GM13977 (cell line): ENCODE measurements around the gene MCCC1.
A peak's percentile ranks its signal among the peaks of the same experiment; 100 is the strongest.

Source experiments
- DNase-seq: peaks from one replicate; pipeline ENCODE4 v3.0.0; 2012; ENCODE audit warnings: low spot score
- in situ Hi-C: fragments of 300-500 bp; cut with MboI; formaldehyde crosslinking; loops from one replicate; pipeline ENCODE4 v1.12.0; 2022; ENCODE audit warnings: low sequenced_read_pairs, low pct_unique_long_range_greater_than_20kb, mixed read lengths, inconsistent platforms; ENCODE audit not compliant: unreplicated experiment
- TF ChIP-seq, protein P1 (sequence below): IDR thresholded peaks from 2 replicates; pipeline ENCODE4 v1.5.1; 2012; ENCODE audit warnings: mild to moderate bottlenecking, control low read depth; ENCODE audit not compliant: insufficient read depth; ENCODE audit errors: extremely low read depth, missing control alignments

The MCCC1 gene

DNA sequence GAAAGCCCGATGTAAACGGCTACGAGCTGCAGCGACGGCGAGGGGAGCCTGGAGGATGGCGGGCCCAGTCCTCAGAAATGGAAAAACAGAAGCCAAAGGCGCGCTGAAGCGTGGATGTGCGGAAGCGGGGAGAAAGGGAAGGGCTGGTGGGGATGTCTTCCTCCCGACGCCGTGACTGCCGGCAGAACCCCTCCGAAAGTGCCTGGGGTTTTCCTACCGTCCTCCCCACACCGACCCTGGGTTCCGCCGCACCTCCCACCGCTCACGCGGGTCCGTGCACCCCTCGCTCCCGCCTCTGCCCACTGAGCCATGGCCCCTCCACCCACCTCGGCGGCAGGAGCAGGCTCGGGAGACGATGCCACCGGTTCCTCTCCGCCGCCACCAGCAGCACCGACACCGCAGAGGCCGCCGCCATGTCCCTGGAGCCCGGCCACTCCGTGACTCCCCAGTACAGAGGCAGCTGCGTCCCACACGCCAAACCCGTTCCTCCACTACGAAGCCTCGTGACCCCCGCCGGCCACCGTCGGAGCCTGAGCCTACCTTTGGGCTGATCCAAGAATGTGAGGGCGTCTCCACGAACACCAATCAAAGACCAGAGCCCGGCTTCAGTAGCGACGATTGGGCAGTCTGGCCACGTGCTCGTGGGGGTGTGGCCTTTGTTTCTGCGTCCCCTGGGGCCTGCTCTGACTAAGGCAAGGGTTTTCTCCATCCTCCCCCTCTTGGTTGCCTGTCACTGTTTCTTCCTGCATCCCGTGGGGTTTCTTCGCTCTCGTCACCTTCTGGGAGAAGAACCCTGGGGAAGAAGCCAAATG, at the start of gene MCCC1:
MCCC1 (minus strand) TSS at position 471 of the 812 bp plus-strand sequence; CDS start at position 415, 56 bp downstream.
- in situ Hi-C loops, result no loop called here
- peak; percentile 97 for DNase-seq
- TF ChIP-seq, protein P1, sequence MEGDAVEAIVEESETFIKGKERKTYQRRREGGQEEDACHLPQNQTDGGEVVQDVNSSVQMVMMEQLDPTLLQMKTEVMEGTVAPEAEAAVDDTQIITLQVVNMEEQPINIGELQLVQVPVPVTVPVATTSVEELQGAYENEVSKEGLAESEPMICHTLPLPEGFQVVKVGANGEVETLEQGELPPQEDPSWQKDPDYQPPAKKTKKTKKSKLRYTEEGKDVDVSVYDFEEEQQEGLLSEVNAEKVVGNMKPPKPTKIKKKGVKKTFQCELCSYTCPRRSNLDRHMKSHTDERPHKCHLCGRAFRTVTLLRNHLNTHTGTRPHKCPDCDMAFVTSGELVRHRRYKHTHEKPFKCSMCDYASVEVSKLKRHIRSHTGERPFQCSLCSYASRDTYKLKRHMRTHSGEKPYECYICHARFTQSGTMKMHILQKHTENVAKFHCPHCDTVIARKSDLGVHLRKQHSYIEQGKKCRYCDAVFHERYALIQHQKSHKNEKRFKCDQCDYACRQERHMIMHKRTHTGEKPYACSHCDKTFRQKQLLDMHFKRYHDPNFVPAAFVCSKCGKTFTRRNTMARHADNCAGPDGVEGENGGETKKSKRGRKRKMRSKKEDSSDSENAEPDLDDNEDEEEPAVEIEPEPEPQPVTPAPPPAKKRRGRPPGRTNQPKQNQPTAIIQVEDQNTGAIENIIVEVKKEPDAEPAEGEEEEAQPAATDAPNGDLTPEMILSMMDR, result no peak

DNA sequence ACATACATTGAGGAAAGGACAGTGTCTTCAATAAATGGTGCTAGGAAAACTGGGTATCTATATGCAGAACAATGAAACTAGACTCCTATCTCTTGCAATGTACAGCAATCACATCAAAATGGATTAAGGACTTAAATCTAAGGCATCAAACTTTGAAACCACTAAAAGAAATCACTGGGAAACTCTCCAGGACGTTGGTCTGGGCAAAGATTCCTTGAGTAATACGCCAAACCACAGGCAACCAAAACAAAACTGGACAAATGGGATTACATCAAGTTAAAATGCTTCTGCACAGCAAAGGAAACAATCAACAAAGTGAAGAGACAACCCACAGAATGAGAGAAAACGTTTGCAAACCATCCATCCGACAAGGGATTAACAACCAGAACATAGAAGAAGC, 48.8 kb upstream of the MCCC1 start:
- in situ Hi-C loops, result no loop called here
- TF ChIP-seq, protein P1, result no peak
- DNase-seq, result no peak

- in situ Hi-C loops, result no loop called here
- DNase-seq, result no peak
- TF ChIP-seq, protein P1, result no peak
These were observed 45.1 kb upstream of the MCCC1 start for GRCh38 chr3:183144363-183144762.

DNA sequence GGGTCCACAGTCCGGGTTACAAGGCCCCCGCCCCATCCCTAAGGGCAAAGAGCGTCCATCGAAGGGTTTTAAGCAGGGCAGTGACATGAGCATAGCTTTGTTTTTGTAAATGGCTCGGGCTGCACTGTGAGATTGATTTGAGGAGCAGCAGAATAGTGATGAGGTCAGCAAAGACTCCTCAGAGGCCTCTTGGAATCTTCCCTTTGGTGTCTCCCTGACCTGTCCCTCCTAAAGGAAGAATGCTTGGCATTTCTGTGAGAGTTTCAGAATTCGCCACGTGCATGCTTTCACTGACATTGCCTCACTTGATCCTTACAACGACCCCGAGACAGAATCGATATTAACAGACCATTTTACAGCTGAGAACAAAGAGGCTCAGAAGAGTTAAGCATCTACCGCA, 42.9 kb upstream of the MCCC1 start:
- TF ChIP-seq, protein P1, result no peak
- in situ Hi-C loops, result no loop called here
- DNase-seq, result no peak

DNA sequence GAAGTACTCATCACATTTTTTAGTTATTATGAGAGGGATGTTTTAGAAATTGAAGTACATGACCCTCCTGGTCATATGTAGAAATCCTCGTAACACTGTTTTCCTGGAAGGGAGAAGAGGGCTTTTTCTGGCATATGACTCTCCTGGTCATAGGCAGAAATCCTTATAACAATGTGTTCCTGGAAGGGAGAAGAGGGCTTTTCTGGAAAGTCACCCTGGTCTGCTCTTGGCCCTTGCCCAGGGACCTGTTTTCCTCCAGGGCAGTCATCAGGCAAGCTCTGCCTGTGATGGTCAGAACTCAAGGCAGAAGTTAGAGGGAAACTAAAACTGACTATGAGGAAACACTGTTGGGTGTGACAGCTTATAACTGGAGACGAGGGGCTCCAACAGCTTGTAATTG, 35.5 kb upstream of the MCCC1 start:
- in situ Hi-C loops, result no loop called here

GRCh38 chr3:183132409-183132808, 33.1 kb upstream of the MCCC1 start:
- DNase-seq, result no peak
- in situ Hi-C loops, result no loop called here
- TF ChIP-seq, protein P1, result no peak

More for the DNA sequence above, 35.5 kb upstream of the MCCC1 start:
- DNase-seq, result no peak
- TF ChIP-seq, protein P1, result no peak

DNA sequence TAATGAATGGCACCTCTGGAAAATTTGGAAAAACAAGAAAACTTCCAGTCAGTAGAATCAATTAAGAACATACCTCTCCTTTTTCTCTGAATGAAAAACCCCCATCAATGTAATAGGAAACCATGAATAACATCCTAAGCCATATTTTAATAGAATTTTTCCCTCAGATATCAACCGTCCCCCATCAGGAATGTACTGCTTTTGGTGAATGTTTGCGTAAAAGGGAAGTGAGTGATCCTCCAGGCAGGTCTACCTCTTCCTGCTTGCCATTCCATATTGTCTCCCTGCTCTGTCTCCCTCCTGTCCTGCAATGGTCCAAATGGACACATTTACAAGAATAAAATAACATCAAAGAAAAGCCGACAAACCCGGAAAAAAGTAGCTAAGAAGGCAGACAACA, 32.4 kb upstream of the MCCC1 start:
- in situ Hi-C loops, result no loop called here
- TF ChIP-seq, protein P1, result no peak

More for the DNA sequence above, 32.4 kb upstream of the MCCC1 start:
- no peak for DNase-seq
